Measurements from ENCODE around the gene KCNH2.

DNA sequence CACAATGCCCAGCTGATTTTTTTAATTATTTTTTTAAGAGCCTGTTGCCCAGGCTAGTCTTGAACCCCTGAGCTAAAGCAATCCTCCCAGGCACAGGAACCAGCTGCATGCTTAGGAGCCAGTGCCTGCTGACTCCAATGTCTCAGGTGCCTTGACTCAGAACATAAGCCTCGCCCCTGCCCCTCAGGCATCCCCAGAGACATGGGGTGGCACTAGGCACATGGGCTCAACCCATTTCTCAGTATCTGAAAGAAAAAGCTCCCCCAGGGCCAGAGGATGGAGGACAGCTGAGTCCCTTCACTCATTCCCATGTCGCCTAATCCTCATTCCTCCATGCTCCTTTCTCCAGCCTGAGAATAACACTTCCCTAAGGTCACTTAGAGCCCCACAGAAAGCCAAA, 39.1 kb downstream of the KCNH2 start:
- TF ChIP-seq, protein P1, sequence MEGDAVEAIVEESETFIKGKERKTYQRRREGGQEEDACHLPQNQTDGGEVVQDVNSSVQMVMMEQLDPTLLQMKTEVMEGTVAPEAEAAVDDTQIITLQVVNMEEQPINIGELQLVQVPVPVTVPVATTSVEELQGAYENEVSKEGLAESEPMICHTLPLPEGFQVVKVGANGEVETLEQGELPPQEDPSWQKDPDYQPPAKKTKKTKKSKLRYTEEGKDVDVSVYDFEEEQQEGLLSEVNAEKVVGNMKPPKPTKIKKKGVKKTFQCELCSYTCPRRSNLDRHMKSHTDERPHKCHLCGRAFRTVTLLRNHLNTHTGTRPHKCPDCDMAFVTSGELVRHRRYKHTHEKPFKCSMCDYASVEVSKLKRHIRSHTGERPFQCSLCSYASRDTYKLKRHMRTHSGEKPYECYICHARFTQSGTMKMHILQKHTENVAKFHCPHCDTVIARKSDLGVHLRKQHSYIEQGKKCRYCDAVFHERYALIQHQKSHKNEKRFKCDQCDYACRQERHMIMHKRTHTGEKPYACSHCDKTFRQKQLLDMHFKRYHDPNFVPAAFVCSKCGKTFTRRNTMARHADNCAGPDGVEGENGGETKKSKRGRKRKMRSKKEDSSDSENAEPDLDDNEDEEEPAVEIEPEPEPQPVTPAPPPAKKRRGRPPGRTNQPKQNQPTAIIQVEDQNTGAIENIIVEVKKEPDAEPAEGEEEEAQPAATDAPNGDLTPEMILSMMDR (IDR thresholded peaks at IDR 0.05) = no peak
- TF ChIP-seq POLR2A (IDR thresholded peaks at IDR 0.05) (no peak), POLR2AphosphoS5 (IDR thresholded peaks at IDR 0.05) (no peak), EP300 (IDR thresholded peaks at IDR 0.05) (no peak)

Measured in suprapubic skin (tissue), 4 donors.